GM12878 (cell line): ENCODE data around the gene AGBL4. TPM values are rescaled to one million over a fixed set of nuclear protein-coding genes. Genes with fewer than 3 reads are reported as not detected.

ENCODE experiments used
- ATAC-seq: fragments of 200-7000 bp; cut with Tn5 transposase; 3 replicates; pipeline ENCODE4 v1.9.1; 2020; ENCODE audit warnings: mild to moderate bottlenecking, moderate library complexity
- BruUV-seq: library from RNA; stranded (reverse); fragments of 400-500 nt; replicated peaks from 2 replicates; lab custom pipeline; 2021; lab: Mats Ljungman, UMichigan
- CTCF ChIA-PET: fragments of 300-600 bp; sonication (Branson Sonifier 250); formaldehyde crosslinking; extraction: SDS; loops from one replicate; lab custom pipeline; 2021; ENCODE audit warnings: inconsistent platforms; lab: Yijun Ruan, JAX
- POLR2A ChIA-PET: fragments of 350-600 bp; formaldehyde crosslinking; extraction: SDS; loops from one replicate; lab custom pipeline; 2021; ENCODE audit warnings: inconsistent platforms; lab: Charles Lee
- RAD21 ChIA-PET: fragments of 300-600 bp; sonication (Branson Sonifier 250); formaldehyde crosslinking; loops from one replicate; lab custom pipeline; 2023; ENCODE audit warnings: antibody characterized with exemption; ENCODE audit not compliant: unreplicated experiment; lab: Charles Lee
- SMC1A ChIA-PET: fragments of 300-600 bp; sonication (Branson Sonifier 250); formaldehyde crosslinking; loops from one replicate; lab custom pipeline; 2023; ENCODE audit not compliant: unreplicated experiment, uncharacterized antibody; lab: Charles Lee
- DNase-seq: peaks from one replicate; pipeline ENCODE4 v3.0.0-alpha.2; 2011; ENCODE audit warnings: low read depth, low spot score
- FAIRE-seq: peaks from 3 replicates; lab custom pipeline; 2011; peaks lifted over from hg19 to GRCh38; lab: Jason Lieb, UNC
- H2AFZ ChIP-seq: 2 replicates; pipeline ENCODE4 v1.6.0; 2011; ENCODE audit warnings: low read depth, low read length, control low read depth; ENCODE audit not compliant: control insufficient read depth
- H3K27ac ChIP-seq: 2 replicates; pipeline ENCODE4 v1.5.1; 2011; ENCODE audit warnings: control low read depth; ENCODE audit not compliant: control insufficient read depth, insufficient read depth
- H3K27me3 ChIP-seq, 2 experiments: replicated peaks in 1 of 2; 2 replicates each; pipeline versions ENCODE4 v1.6.0 to v1.6.1; 2011; ENCODE audit warnings: low read length in 1 of 2; ENCODE audit not compliant: control insufficient read depth in 2 of 2, insufficient read depth in 2 of 2
- H3K36me3 ChIP-seq, 2 experiments: 2 replicates each; pipeline ENCODE4 v1.5.1; 2011; ENCODE audit warnings: low read length in 1 of 2; ENCODE audit not compliant: control insufficient read depth in 2 of 2, insufficient read depth in 2 of 2
- H3K4me1 ChIP-seq: 2 replicates; pipeline ENCODE4 v1.6.1; 2011; ENCODE audit warnings: mild to moderate bottlenecking, low read length, moderate library complexity, mixed read lengths; ENCODE audit not compliant: control insufficient read depth, insufficient read depth
- H3K4me2 ChIP-seq: 2 replicates; pipeline ENCODE4 v1.6.0; 2011; ENCODE audit warnings: control low read depth; ENCODE audit not compliant: control insufficient read depth, insufficient read depth
- H3K4me3 ChIP-seq: fragments of 200-600 bp; sonication (generic); 2 replicates; pipeline ENCODE4 v1.5.1; 2016
- H3K79me2 ChIP-seq: 2 replicates; pipeline ENCODE4 v1.6.0; 2011; ENCODE audit warnings: low read length; ENCODE audit not compliant: control insufficient read depth, insufficient read depth
- H3K9ac ChIP-seq: 2 replicates; pipeline ENCODE4 v1.8.0; 2011; ENCODE audit warnings: low read length, control low read depth, mixed read lengths; ENCODE audit not compliant: control insufficient read depth, insufficient read depth
- H3K9me3 ChIP-seq: replicated peaks from 3 replicates; pipeline ENCODE4 v1.5.1; 2011; ENCODE audit warnings: mild to moderate bottlenecking, low read length; ENCODE audit not compliant: control insufficient read depth, insufficient read depth
- H4K20me1 ChIP-seq: 2 replicates; pipeline ENCODE4 v1.6.0; 2011; ENCODE audit not compliant: control insufficient read depth, insufficient read depth
- CBFB ChIP-seq: IDR thresholded peaks from 2 replicates; pipeline ENCODE4 v1.6.1; 2016; ENCODE audit warnings: antibody characterized with exemption, low read depth
- EP300 ChIP-seq, 2 experiments: fragments of 150-350 bp in 1 of 2; IDR thresholded peaks; 2 replicates each; pipeline ENCODE4 v1.6.1; 2011 to 2012; ENCODE audit warnings: low read depth in 2 of 2, low read length in 2 of 2, borderline replicate concordance in 1 of 2, improper control_type of control experiment in 1 of 2, inconsistent platforms in 1 of 2; ENCODE audit not compliant: control insufficient read depth in 1 of 2
- GABPA ChIP-seq: IDR thresholded peaks from 2 replicates; pipeline ENCODE4 v1.6.1; 2014; ENCODE audit warnings: antibody characterized with exemption, low read depth, mild to moderate bottlenecking, inconsistent platforms
- GATAD2B ChIP-seq: fragments of 450-650 bp; conservative IDR thresholded peaks from 2 replicates; pipeline ENCODE4 v1.6.1; 2017; ENCODE audit warnings: low read depth, mild to moderate bottlenecking, moderate library complexity
- HDAC6 ChIP-seq: fragments of 200-600 bp; sonication (generic); IDR thresholded peaks from one replicate; pipeline ENCODE4 v1.8.0; 2017; ENCODE audit warnings: antibody characterized with exemption; ENCODE audit not compliant: unreplicated experiment
- IKZF2 ChIP-seq, 2 experiments: fragments of 450-650 bp; IDR thresholded peaks; 2 replicates each; pipeline ENCODE4 v1.6.1; 2017; ENCODE audit warnings: mild to moderate bottlenecking in 2 of 2, moderate library complexity in 2 of 2
- JUND ChIP-seq: IDR thresholded peaks from 2 replicates; pipeline ENCODE4 v1.6.1; 2012; ENCODE audit warnings: low read depth, mild to moderate bottlenecking, low read length, improper control_type of control experiment, moderate library complexity
- MEF2B ChIP-seq: fragments of 450-650 bp; IDR thresholded peaks from 2 replicates; pipeline ENCODE4 v1.6.1; 2018; ENCODE audit warnings: mild to moderate bottlenecking, moderate library complexity; ENCODE audit not compliant: partially characterized antibody, poor library complexity, severe bottlenecking
- POLR2A ChIP-seq: IDR thresholded peaks from 2 replicates; pipeline ENCODE4 v1.6.1; 2011; ENCODE audit warnings: low read depth, mild to moderate bottlenecking, low read length
- RELA ChIP-seq: fragments of 450-650 bp; IDR thresholded peaks from 2 replicates; pipeline ENCODE4 v1.8.0; 2014; ENCODE audit warnings: borderline replicate concordance; ENCODE audit not compliant: partially characterized antibody
- SP1 ChIP-seq: IDR thresholded peaks from one replicate; pipeline ENCODE4 v1.6.1; 2011; ENCODE audit warnings: low read depth, low read length
- SPI1 ChIP-seq: IDR thresholded peaks from 2 replicates; pipeline ENCODE4 v1.6.1; 2011; ENCODE audit warnings: low read depth, mild to moderate bottlenecking, low read length, moderate library complexity, borderline replicate concordance; ENCODE audit not compliant: insufficient read depth
- TCF3 ChIP-seq: IDR thresholded peaks from 2 replicates; pipeline ENCODE4 v1.6.1; 2012; ENCODE audit warnings: low read depth, mild to moderate bottlenecking, low read length, borderline replicate concordance; ENCODE audit not compliant: insufficient read depth
- ZNF622 ChIP-seq: fragments of 450-650 bp; IDR thresholded peaks from 2 replicates; pipeline ENCODE4 v1.6.1; 2017; ENCODE audit warnings: mild to moderate bottlenecking, inconsistent platforms
- WGBS: methylation state at CpG from one replicate; pipeline ENCODE4 v1.1.6; 2016; ENCODE audit warnings: low lambda C conversion rate; ENCODE audit not compliant: insufficient replicate concordance, insufficient coverage; ENCODE audit errors: missing lambda C conversion rate; 5-methylcytosine and 5-hydroxymethylcytosine counted together
- in situ Hi-C: fragments of 300-500 bp; cut with MboI; formaldehyde crosslinking; loops from 9 replicates; pipeline ENCODE4 v1.14.3; 2018; ENCODE audit warnings: mixed read lengths
- intact Hi-C: fragments of 100-400 bp; cut with micrococcal nuclease; formaldehyde crosslinking; loops from one replicate; pipeline ENCODE4 v1.14.2; 2022; ENCODE audit not compliant: unreplicated experiment
- polyA plus RNA-seq, 11 experiments: library from polyadenylated mRNA; depleted of rRNA in 4 of 11; unstranded in 6 of 11; stranded (reverse) in 5 of 11; fragments of >200 nt; fragmentation: Nextera tagmentation in 4 of 11; fragmentation: Illumina TruSeq in 1 of 11; extraction: Ambion mirVana in 4 of 11; extraction: Trizol in 1 of 11; gene quantifications; 1 replicate in 1 of 11; 2 replicates in 10 of 11; pipeline versions ENCODE4 v1.2.1 to v1.2.3, GENCODE V29; 2011 to 2016; ENCODE audit warnings: inconsistent platforms in 2 of 11, missing spikeins in 2 of 11, low read depth in 1 of 11
- total RNA-seq, 4 experiments: library from RNA; depleted of rRNA in 3 of 4; stranded (reverse); fragments of >200 nt in 3 of 4; fragmentation: Illumina TruSeq in 1 of 4; extraction: Trizol in 1 of 4; gene quantifications; 2 replicates each; pipeline versions ENCODE4 v1.2.1 to v1.2.3, GENCODE V29; 2013 to 2021

AGBL4 gene
- total and polyA plus RNA-seq, 10 of the 15 experiments (the other 5 are each of a cell fraction or from before 2014, with no cell fraction given): 0.31 TPM; not detected in 9

GRCh38 chr1:49050041-49050440 lies 973.7 kb downstream of the AGBL4 start:
- TF ChIP-seq MEF2B (no peak), TCF3 (no peak), CBFB (no peak), IKZF2 (IDR thresholded peaks at IDR 0.05) (no peak), EP300 (IDR thresholded peaks at IDR 0.05; ENCODE audit: borderline replicate concordance in 1 of 2, control insufficient read depth in 1 of 2, low read depth in 2 of 2, low read length in 2 of 2) (no peak), GABPA (no peak), POLR2A (no peak), ZNF622 (no peak), SPI1 (no peak), HDAC6 (no peak), JUND (no peak), RELA (no peak), GATAD2B (no peak), SP1 (no peak)
- ATAC-seq (no peak), DNase-seq (no peak), FAIRE-seq (no peak)
- POLR2A ChIA-PET: no interaction called here
- Histone ChIP-seq H3K4me2 (no peak overlapping the region), H3K4me3 (no peak overlapping the region), H3K27ac (no peak overlapping the region), H4K20me1 (no peaks in the 10 kb centered on the region), H3K4me1 (no peaks in the 10 kb centered on the region), H3K9ac (no peak overlapping the region), H2AFZ (no peak overlapping the region), H3K36me3 (no peaks in the 10 kb centered on the region), H3K9me3 (no peaks in the 10 kb centered on the region), H3K27me3 (no peaks in the 10 kb centered on the region), H3K79me2 (no peaks in the 10 kb centered on the region)
- SMC1A ChIA-PET: no interaction called here
- RAD21 ChIA-PET: no interaction called here
- CTCF ChIA-PET: no interaction called here
- BruUV-seq: no TSS peak
- 31% methylated on average over 4 of the region's 4 CpGs for WGBS
- intact Hi-C loops (no loop called here), in situ Hi-C loops (no loop called here)
